Right atrium auricular region (tissue), 2 donors: ENCODE measurements around the gene STAG1. TPM values are rescaled to one million over a fixed set of nuclear protein-coding genes. Genes with fewer than 3 reads are reported as not detected.

ENCODE experiments used
- DNase-seq: peaks from one replicate; pipeline ENCODE4 v3.0.0-alpha.2; 2019; ENCODE audit warnings: low spot score
- H3K27ac ChIP-seq, 2 donors: fragments of 200-600 bp; sonication (generic); 1 replicate in 1 of 2; 2 replicates in 1 of 2; pipeline ENCODE4 v1.5.1; 2016 to 2019
- H3K27me3 ChIP-seq, 2 donors: fragments of 200-600 bp; sonication (generic); one replicate each; pipeline versions ENCODE4 v1.5.1 to v1.6.0; 2017 to 2019
- H3K36me3 ChIP-seq: fragments of 200-600 bp; sonication (generic); one replicate; pipeline ENCODE4 v1.5.1; 2016
- H3K4me1 ChIP-seq, 2 donors: fragments of 200-600 bp; sonication (generic); one replicate each; pipeline versions ENCODE4 v1.5.1 to v1.6.0; 2017 to 2019
- H3K4me3 ChIP-seq, 2 donors: fragments of 200-600 bp; sonication (generic); 1 replicate in 1 of 2; 2 replicates in 1 of 2; pipeline ENCODE4 v1.5.1; 2017 to 2019; ENCODE audit warnings: mild to moderate bottlenecking in 1 of 2, moderate library complexity in 1 of 2
- H3K9me3 ChIP-seq, 2 donors: fragments of 200-600 bp; sonication (generic); one replicate each; pipeline ENCODE4 v1.5.1; 2019
- CTCF ChIP-seq, 2 donors: fragments of 200-600 bp; sonication (generic); IDR thresholded peaks; one replicate each; pipeline ENCODE4 v1.5.1; 2019; ENCODE audit warnings: antibody characterized with exemption in 2 of 2
- total RNA-seq, 2 donors: library from RNA; depleted of rRNA; stranded (reverse); fragments of >200 nt; gene quantifications; one replicate each; pipeline ENCODE4 v1.1.0, GENCODE V29; 2016

Gene STAG1
- total RNA-seq, 2 donors from 2014 or later = 16.5 to 24.8 TPM

- Histone ChIP-seq H3K4me3 (no peak overlapping the region), H3K9me3 (no peaks in the 10 kb centered on the region), H3K27ac (no peak overlapping the region), H3K27me3 (no peaks in the 10 kb centered on the region), H3K36me3 (no peaks in the 10 kb centered on the region), H3K4me1 (peaks cover 0 to 4% of the 10 kb centered on the region in 2 donors)
- no peak for DNase-seq
- TF ChIP-seq CTCF (IDR thresholded peaks at IDR 0.05) = no peak
These were observed 48.7 kb downstream of the STAG1 start for GRCh38 chr3:136703429-136703828.

DNA sequence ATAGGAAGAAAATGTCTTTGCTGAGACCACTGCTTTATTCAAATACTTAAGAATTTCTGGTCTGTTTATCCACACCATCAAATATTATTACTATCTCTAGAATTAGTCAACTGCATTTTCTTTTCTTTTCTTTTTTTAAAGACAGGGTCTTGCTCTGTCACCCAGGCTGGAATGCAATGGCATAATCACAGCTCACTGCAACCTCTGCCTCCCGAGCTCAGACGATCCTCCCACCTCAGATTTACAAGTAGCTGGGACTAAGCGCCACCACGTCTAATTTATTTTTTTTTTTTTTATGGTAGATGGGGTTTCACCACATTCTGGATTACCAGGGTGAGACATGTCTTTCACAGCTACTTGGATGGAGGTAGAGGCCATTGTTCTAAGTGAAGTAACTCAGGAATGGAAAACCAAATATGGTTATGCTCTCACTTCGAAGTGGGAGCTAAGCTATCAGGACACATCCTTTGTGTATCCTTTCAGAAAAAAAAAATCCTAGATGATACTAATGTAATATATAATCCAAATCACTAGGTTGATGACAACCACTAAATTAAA is 52.8 kb downstream of the STAG1 start:
- Histone ChIP-seq H3K27me3 (no peaks in the 10 kb centered on the region), H3K9me3 (no peaks in the 10 kb centered on the region), H3K4me3 (no peak overlapping the region), H3K36me3 (no peaks in the 10 kb centered on the region), H3K4me1 (peaks cover 0 to 4% of the 10 kb centered on the region in 2 donors), H3K27ac (no peak overlapping the region)
- no peak for TF ChIP-seq CTCF (IDR thresholded peaks at IDR 0.05)
- DNase-seq = no peak

DNA sequence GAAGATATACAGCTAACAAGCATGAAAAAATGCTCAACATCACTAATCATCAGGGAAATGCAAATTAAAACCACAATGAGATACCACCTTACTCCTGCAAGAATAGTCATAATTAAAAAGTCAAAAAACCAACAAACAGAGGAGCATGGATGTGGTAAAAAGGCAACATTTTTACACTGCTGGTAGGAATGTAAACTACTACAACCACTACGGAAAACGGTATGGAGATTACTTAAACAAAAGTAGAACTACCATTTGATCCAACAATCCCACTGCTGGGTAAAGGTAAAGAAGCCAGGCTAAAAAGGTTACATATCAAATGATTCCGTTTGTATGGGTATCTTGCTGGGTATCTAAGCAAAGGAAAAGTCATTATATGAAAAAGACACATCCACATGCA is 53.8 kb downstream of the STAG1 start:
- DNase-seq = no peak
- Histone ChIP-seq H3K27ac (no peak overlapping the region), H3K27me3 (no peaks in the 10 kb centered on the region), H3K36me3 (no peaks in the 10 kb centered on the region), H3K9me3 (no peaks in the 10 kb centered on the region), H3K4me3 (no peak overlapping the region), H3K4me1 (peaks cover 0 to 4% of the 10 kb centered on the region in 2 donors)
- TF ChIP-seq CTCF (IDR thresholded peaks at IDR 0.05) = no peak

DNA sequence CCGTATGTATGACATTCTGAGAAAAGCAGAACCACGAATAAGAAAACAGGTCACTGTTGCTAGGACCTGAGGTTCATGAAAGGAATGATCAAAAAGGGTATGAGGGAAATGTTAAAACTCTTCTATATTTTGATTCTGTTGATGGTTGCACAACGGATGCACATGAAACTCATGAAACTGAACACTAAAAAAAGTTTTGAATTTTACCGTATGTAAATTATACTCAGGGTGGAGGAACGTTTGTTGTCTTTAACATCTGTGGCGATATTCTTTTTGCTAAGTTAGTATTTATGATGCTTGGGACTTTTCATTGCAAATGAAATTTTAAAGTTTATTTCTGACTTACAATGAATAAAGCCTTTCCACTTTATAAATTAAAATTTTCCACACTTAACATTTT is 55.4 kb downstream of the STAG1 start:
- H3K4me1 ChIP-seq = peaks cover 0 to 4% of the 10 kb centered on the region in 2 donors
- no peak for TF ChIP-seq CTCF (IDR thresholded peaks at IDR 0.05)
- H3K9me3 ChIP-seq = no peaks in the 10 kb centered on the region
- H3K4me3 ChIP-seq = no peak overlapping the region
- H3K27me3 ChIP-seq = no peaks in the 10 kb centered on the region
- no peaks in the 10 kb centered on the region for H3K36me3 ChIP-seq
- H3K27ac ChIP-seq = no peak overlapping the region
- DNase-seq = no peak

DNA sequence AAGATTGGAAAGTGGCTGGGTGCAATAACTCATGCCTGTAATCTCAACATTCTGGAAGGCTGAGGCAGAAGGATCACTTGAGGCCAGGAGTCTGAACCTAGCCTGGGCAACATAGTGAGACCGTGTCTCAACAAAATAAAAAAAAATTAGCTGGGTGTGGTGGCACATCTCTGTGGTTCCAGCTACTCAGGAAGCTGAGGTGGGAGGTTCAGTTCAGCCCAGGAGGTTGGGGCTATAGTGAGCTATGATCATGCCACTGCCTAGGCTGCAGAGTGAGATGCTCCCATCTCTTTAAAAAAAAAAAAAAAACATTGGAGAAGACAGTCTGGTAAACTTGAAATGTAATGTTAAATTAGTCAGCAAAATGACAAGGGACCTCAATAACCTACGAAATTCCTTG is 57.9 kb downstream of the STAG1 start:
- no peak overlapping the region for H3K4me3 ChIP-seq

More for the DNA sequence above, 57.9 kb downstream of the STAG1 start:
- Histone ChIP-seq H3K27ac (no peak overlapping the region), H3K4me1 (no peaks in the 10 kb centered on the region), H3K36me3 (no peaks in the 10 kb centered on the region), H3K9me3 (no peaks in the 10 kb centered on the region), H3K27me3 (no peaks in the 10 kb centered on the region)
- DNase-seq = no peak
- TF ChIP-seq CTCF (IDR thresholded peaks at IDR 0.05) = no peak
